CD4-positive, alpha-beta T cell (primary cell): ENCODE measurements around the gene ASB9. TPM values are rescaled to one million over a fixed set of nuclear protein-coding genes. Genes with fewer than 3 reads are reported as not detected.

ENCODE experiments used
- ATAC-seq: fragments of 200-7000 bp; cut with Tn5 transposase; one replicate; pipeline ENCODE4 v1.10.0; 2022; ENCODE audit warnings: mild to moderate bottlenecking; ENCODE audit not compliant: poor library complexity
- CTCF ChIA-PET: fragments of 350-600 bp; sonication (Branson Sonifier 250); formaldehyde crosslinking; loops from one replicate; lab custom pipeline; 2021; ENCODE audit warnings: antibody characterized with exemption, inconsistent platforms; lab: Charles Lee
- POLR2A ChIA-PET: fragments of 350-600 bp; sonication (Branson Sonifier 250); formaldehyde crosslinking; loops from one replicate; lab custom pipeline; 2021; ENCODE audit warnings: antibody characterized with exemption, inconsistent platforms; lab: Charles Lee
- DNase-seq, 14 experiments: peaks; one replicate each; pipeline ENCODE4 v3.0.0-alpha.2; 2013 to 2020; ENCODE audit warnings: mixed read lengths in 2 of 14
- H3K27ac ChIP-seq, 2 donors: one replicate each; pipeline versions ENCODE4 v1.5.1 to v1.7.0; 2013; ENCODE audit warnings: low read length in 2 of 2, low read depth in 1 of 2, mild to moderate bottlenecking in 1 of 2
- H3K27me3 ChIP-seq, 2 experiments: 1 replicate in 1 of 2; 2 replicates in 1 of 2; pipeline versions ENCODE4 v1.6.1 to v1.7.0; 2013; ENCODE audit warnings: low read length in 2 of 2, control low read depth in 1 of 2, mild to moderate bottlenecking in 1 of 2, moderate library complexity in 1 of 2; ENCODE audit not compliant: insufficient read depth in 2 of 2, control insufficient read depth in 1 of 2
- H3K36me3 ChIP-seq: one replicate; pipeline ENCODE4 v1.6.1; 2013; ENCODE audit warnings: low read length, control low read depth; ENCODE audit not compliant: insufficient read depth
- H3K4me1 ChIP-seq: one replicate; pipeline ENCODE4 v1.6.1; 2013; ENCODE audit warnings: low read length, control low read depth; ENCODE audit not compliant: insufficient read depth
- H3K4me3 ChIP-seq: one replicate; pipeline ENCODE4 v1.5.1; 2013; ENCODE audit warnings: mild to moderate bottlenecking, low read length, moderate library complexity
- H3K9me3 ChIP-seq, 2 experiments: 1 replicate in 1 of 2; 2 replicates in 1 of 2; pipeline versions ENCODE4 v1.6.1 to v1.7.0; 2013; ENCODE audit warnings: low read length in 2 of 2, mild to moderate bottlenecking in 2 of 2, control low read depth in 1 of 2, moderate library complexity in 1 of 2; ENCODE audit not compliant: control insufficient read depth in 1 of 2, insufficient read depth in 1 of 2
- H3K27ac Mint-ChIP-seq: one replicate; pipeline ENCODE4 v1.8.0; 2020; ENCODE audit warnings: mixed read lengths
- H3K27me3 Mint-ChIP-seq: one replicate; pipeline ENCODE4 v1.8.0; 2021; ENCODE audit warnings: mixed read lengths
- H3K36me3 Mint-ChIP-seq: one replicate; pipeline ENCODE4 v1.8.0; 2021; ENCODE audit warnings: low read depth, mixed read lengths
- H3K4me1 Mint-ChIP-seq: one replicate; pipeline ENCODE4 v1.8.0; 2021; ENCODE audit warnings: low read depth, mixed read lengths
- H3K4me3 Mint-ChIP-seq: one replicate; pipeline ENCODE4 v1.8.0; 2020; ENCODE audit warnings: mild to moderate bottlenecking, mixed read lengths
- H3K9me3 Mint-ChIP-seq: one replicate; pipeline ENCODE4 v1.8.0; 2020; ENCODE audit warnings: mixed read lengths
- intact Hi-C, 2 experiments: fragments of 100-400 bp; cut with DNase I in 1 of 2; cut with micrococcal nuclease in 1 of 2; formaldehyde crosslinking; loops; one replicate each; pipeline versions ENCODE4 v1.15.1 to v1.9.0; 2023 to 2025; cut with DNase I, micrococcal nuclease
- polyA plus RNA-seq, 2 donors: library from polyadenylated mRNA; unstranded; fragments of 120-200 nt; gene quantifications; one replicate each; pipeline ENCODE4 v1.2.1, GENCODE V29; 2013
- total RNA-seq, 174 experiments: library from RNA in 2 of 174; stranded (reverse) in 2 of 174; gene quantifications; one replicate each; pipeline ENCODE4 v1.2.3 and lab custom pipeline; 2021 to 2026
- TF ChIP-seq, protein P1 (sequence below): fragments of 200-600 bp; IDR thresholded peaks from one replicate; pipeline ENCODE4 v1.8.0; 2022; ENCODE audit warnings: antibody characterized with exemption, mild to moderate bottlenecking

Gene ASB9, protein sequence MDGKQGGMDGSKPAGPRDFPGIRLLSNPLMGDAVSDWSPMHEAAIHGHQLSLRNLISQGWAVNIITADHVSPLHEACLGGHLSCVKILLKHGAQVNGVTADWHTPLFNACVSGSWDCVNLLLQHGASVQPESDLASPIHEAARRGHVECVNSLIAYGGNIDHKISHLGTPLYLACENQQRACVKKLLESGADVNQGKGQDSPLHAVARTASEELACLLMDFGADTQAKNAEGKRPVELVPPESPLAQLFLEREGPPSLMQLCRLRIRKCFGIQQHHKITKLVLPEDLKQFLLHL
- total RNA-seq: under 1 TPM in 1 of 2 experiments, not detected in 1; 0.14 TPM
- polyA plus RNA-seq (2013, experiment 1 of 2): 1.1 TPM
- polyA plus RNA-seq (2013, experiment 2 of 2): 0.84 TPM
- total RNA-seq (lab: John Stamatoyannopoulos, UW): 0 to 1.8 (median 0.33) reads per million in 172 experiments

DNA sequence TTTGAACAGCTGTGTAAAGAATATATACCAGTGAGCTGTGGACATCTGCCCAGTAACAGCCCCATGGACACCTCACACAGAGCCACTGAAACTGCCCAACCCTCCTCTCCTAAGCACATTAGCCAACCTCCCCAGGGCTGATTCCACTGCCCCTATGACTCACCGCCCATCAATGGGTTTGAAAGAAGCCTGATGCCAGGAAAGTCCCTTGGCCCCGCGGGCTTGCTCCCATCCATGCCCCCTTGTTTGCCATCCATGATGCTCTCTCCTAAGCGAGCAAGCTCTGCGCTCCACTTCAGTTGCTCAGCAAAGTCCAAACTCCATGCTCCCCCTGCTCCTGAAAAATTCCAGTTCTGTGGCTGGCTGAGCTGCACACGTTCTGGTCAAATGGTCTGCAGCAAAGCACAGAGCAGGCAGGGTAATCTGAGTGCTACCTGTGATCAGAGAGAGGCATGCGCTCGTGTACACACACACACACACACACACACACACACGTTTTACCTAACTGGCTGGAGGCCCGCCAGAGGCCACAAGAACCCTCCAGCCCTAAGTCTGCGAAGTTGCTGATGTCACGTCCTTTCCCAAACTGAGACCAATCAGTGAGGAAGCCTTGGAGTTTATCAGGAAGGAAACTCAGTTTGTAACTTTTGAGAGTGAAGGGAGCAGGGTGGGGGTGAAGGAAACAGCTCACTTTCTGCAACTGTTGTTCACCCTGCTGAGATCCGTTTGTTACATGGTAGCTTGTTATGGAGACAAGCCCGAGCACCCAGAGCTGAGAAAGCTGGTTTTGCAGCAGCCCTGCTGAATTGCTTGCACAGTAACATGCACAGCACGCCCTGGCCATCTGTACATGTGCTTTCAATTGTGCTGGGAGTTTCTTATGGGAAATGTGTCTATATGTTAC lies at the start of gene ASB9:
Gene ASB9, minus strand, starts transcription at position 466 of the 904 bp plus-strand sequence. Its CDS starts 209 bp downstream, at position 257.
- peak; percentile 56 for ATAC-seq
- POLR2A ChIA-PET: interaction anchor here (1.0 kb wide), 1 partner anchor 15 kb away, joined by 3 read pairs; no protein-coding TSS in a partner anchor
- Histone ChIP-seq H3K4me1 (peaks cover 10% of the 10 kb centered on the region), H3K36me3 (no peaks in the 10 kb centered on the region), H3K9me3 (no peaks in the 10 kb centered on the region), H3K4me3 (peak within 1 kb of the TSS; percentile 24), H3K27me3 (no peaks in the 10 kb centered on the region), H3K27ac (no peak within 1 kb of the TSS)
- CTCF ChIA-PET: no interaction called here
- no peaks in the 10 kb centered on the region for H3K27me3 Mint-ChIP-seq
- peak in 10 of 14 experiments; percentile 0 to 65 (median 10) for DNase-seq
- TF ChIP-seq, protein P1, sequence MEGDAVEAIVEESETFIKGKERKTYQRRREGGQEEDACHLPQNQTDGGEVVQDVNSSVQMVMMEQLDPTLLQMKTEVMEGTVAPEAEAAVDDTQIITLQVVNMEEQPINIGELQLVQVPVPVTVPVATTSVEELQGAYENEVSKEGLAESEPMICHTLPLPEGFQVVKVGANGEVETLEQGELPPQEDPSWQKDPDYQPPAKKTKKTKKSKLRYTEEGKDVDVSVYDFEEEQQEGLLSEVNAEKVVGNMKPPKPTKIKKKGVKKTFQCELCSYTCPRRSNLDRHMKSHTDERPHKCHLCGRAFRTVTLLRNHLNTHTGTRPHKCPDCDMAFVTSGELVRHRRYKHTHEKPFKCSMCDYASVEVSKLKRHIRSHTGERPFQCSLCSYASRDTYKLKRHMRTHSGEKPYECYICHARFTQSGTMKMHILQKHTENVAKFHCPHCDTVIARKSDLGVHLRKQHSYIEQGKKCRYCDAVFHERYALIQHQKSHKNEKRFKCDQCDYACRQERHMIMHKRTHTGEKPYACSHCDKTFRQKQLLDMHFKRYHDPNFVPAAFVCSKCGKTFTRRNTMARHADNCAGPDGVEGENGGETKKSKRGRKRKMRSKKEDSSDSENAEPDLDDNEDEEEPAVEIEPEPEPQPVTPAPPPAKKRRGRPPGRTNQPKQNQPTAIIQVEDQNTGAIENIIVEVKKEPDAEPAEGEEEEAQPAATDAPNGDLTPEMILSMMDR: no peak
- no peaks in the 10 kb centered on the region for H3K9me3 Mint-ChIP-seq
- peak within 1 kb of the TSS; percentile 11 for H3K4me3 Mint-ChIP-seq
- H3K27ac Mint-ChIP-seq: peak within 1 kb of the TSS; percentile 57
- intact Hi-C loops: no loop called here
- H3K4me1 Mint-ChIP-seq: peaks cover 11% of the 10 kb centered on the region
- H3K36me3 Mint-ChIP-seq: no peaks in the 10 kb centered on the region

DNA sequence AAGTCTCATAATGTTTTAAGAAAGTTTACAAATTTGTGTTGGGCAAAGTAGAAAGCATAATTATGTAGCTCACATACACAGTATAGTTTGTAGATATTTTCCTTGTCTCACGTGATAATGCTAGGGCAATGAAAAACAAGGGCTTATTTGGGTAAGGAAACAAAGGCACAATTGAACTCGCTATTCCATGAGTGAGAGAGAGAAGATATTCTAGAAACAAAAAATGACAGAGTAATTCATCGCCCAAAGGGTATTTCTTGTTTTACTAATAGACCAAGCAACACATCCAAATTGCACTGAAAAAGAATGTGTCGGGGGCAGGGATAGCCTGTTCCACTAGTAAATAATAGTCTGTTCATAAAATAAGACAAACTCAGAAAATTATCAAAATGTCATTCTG lies 49.2 kb upstream of the ASB9 start:
- H3K9me3 ChIP-seq: no peaks in the 10 kb centered on the region
- H3K4me3 Mint-ChIP-seq: no peak overlapping the region
- ChIA-PET POLR2A (no interaction called here), CTCF (no interaction called here)
- DNase-seq: no peak
- peaks cover 19% of the 10 kb centered on the region for H3K36me3 ChIP-seq
- ATAC-seq: no peak
- no peak overlapping the region for H3K27ac ChIP-seq
- H3K9me3 Mint-ChIP-seq: no peaks in the 10 kb centered on the region
- no peak overlapping the region for H3K4me3 ChIP-seq
- intact Hi-C loops: no loop called here
- H3K4me1 ChIP-seq: no peaks in the 10 kb centered on the region
- no peak overlapping the region for H3K27ac Mint-ChIP-seq
- TF ChIP-seq, protein P1: no peak
- peaks cover 45% of the 10 kb centered on the region for H3K36me3 Mint-ChIP-seq
- H3K27me3 Mint-ChIP-seq: no peaks in the 10 kb centered on the region
- no peaks in the 10 kb centered on the region for H3K4me1 Mint-ChIP-seq
- H3K27me3 ChIP-seq: no peaks in the 10 kb centered on the region

DNA sequence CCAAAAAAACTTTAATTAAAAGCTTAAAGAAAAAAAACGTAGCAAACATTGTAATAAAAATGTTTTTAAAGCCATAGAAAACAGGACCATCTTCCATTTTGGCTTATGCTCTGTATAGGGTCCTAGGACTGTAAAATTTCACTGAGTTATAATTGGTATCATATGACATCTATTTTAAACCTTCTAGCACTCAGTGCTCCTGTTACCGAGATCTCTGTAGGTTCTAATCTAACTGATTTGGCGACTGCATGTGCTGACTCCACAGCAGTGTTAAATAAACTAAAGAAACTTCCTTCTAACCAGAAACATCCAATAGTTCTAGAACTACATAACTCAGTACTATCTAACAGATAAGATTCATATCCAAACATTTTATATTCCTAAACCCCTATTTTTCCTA lies 45.6 kb upstream of the ASB9 start, which contains the start of gene ASB11:
Gene ASB11, minus strand, starts transcription at position 132 of the 400 bp plus-strand sequence. Its CDS starts 35 bp downstream, at position 97.
- H3K4me1 ChIP-seq: no peaks in the 10 kb centered on the region
- H3K4me3 ChIP-seq: no peak within 1 kb of the TSS
- TF ChIP-seq, protein P1: no peak
- Mint-ChIP-seq H3K4me3 (no peak within 1 kb of the TSS), H3K27ac (no peak within 1 kb of the TSS), H3K36me3 (peaks cover 11% of the 10 kb centered on the region), H3K9me3 (no peaks in the 10 kb centered on the region), H3K27me3 (no peaks in the 10 kb centered on the region), H3K4me1 (no peaks in the 10 kb centered on the region)
- no peaks in the 10 kb centered on the region for H3K27me3 ChIP-seq
- CTCF ChIA-PET: no interaction called here
- H3K9me3 ChIP-seq: no peaks in the 10 kb centered on the region
- peaks cover 3% of the 10 kb centered on the region for H3K36me3 ChIP-seq
- H3K27ac ChIP-seq: no peak within 1 kb of the TSS
- DNase-seq (no peak), ATAC-seq (no peak)
- intact Hi-C loops: no loop called here
- POLR2A ChIA-PET: no interaction called here
